PC-9 (cell line): Measurements from ENCODE around the gene PAK4. TPM values are rescaled to one million over a fixed set of nuclear protein-coding genes. Genes with fewer than 3 reads are reported as not detected.

ENCODE experiments used
- BruUV-seq: library from RNA; stranded (reverse); fragments of 400-500 nt; replicated peaks from 2 replicates; lab custom pipeline; 2021; lab: Mats Ljungman, UMichigan
- CTCF ChIA-PET: fragments of 300-600 bp; sonication (Branson Sonifier 250); formaldehyde crosslinking; loops from one replicate; lab custom pipeline; 2022; ENCODE audit warnings: antibody characterized with exemption; lab: Charles Lee
- POLR2A ChIA-PET: fragments of 300-600 bp; sonication (Branson Sonifier 250); formaldehyde crosslinking; loops from one replicate; lab custom pipeline; 2022; ENCODE audit warnings: antibody characterized with exemption; ENCODE audit not compliant: unreplicated experiment; lab: Charles Lee
- DNase-seq, 2 experiments: peaks; one replicate each; pipeline versions ENCODE4 v3.0.0 to v3.0.0-alpha.2; 2015 to 2022; ENCODE audit warnings: mixed read lengths in 1 of 2
- H2AFZ ChIP-seq: fragments of 200-600 bp; sonication (generic); 2 replicates; pipeline ENCODE4 v1.8.1; 2017; ENCODE audit warnings: antibody characterized with exemption
- H3F3A ChIP-seq: fragments of 200-600 bp; sonication (generic); 2 replicates; pipeline ENCODE4 v1.8.1; 2017; ENCODE audit warnings: antibody characterized with exemption, mild to moderate bottlenecking, low read depth; ENCODE audit not compliant: insufficient read depth
- H3K27ac ChIP-seq: fragments of 200-600 bp; sonication (generic); 2 replicates; pipeline ENCODE4 v1.6.1; 2016; ENCODE audit warnings: mixed run types
- H3K27me3 ChIP-seq: fragments of 200-600 bp; sonication (generic); 2 replicates; pipeline ENCODE4 v1.6.1; 2016; ENCODE audit warnings: low read depth, mixed run types; ENCODE audit not compliant: insufficient read depth
- H3K36me3 ChIP-seq: fragments of 200-600 bp; sonication (generic); 2 replicates; pipeline ENCODE4 v1.6.1; 2016; ENCODE audit warnings: low read depth, mixed run types
- H3K4me1 ChIP-seq: fragments of 200-600 bp; sonication (generic); replicated peaks from 2 replicates; pipeline ENCODE4 v1.6.1; 2016; ENCODE audit warnings: mixed run types; ENCODE audit not compliant: insufficient read depth
- H3K4me2 ChIP-seq: fragments of 200-600 bp; sonication (generic); 2 replicates; pipeline ENCODE4 v1.6.1; 2017; ENCODE audit warnings: mixed run types
- H3K4me3 ChIP-seq: fragments of 200-600 bp; sonication (generic); 2 replicates; pipeline ENCODE4 v1.6.1; 2016; ENCODE audit warnings: mixed run types
- H3K79me2 ChIP-seq: fragments of 200-600 bp; sonication (generic); 2 replicates; pipeline ENCODE4 v1.6.1; 2017; ENCODE audit warnings: low read depth, mixed run types
- H3K9me2 ChIP-seq: fragments of 200-600 bp; sonication (generic); 2 replicates; pipeline ENCODE4 v1.8.1; 2017; ENCODE audit warnings: mild to moderate bottlenecking; ENCODE audit not compliant: insufficient read depth
- H3K9me3 ChIP-seq: fragments of 200-600 bp; sonication (generic); 2 replicates; pipeline ENCODE4 v1.8.1; 2016; ENCODE audit warnings: low read depth; ENCODE audit not compliant: insufficient read depth
- H4K20me1 ChIP-seq: fragments of 200-600 bp; sonication (generic); 2 replicates; pipeline ENCODE4 v1.8.1; 2017; ENCODE audit not compliant: insufficient read depth
- EZH2 ChIP-seq: fragments of 200-600 bp; sonication (generic); IDR thresholded peaks from 2 replicates; pipeline ENCODE4 v1.8.0; 2017; ENCODE audit warnings: antibody characterized with exemption, low read depth
- intact Hi-C: fragments of 100-400 bp; cut with micrococcal nuclease; formaldehyde crosslinking; loops from one replicate; pipeline ENCODE4 v1.10.0; 2022; ENCODE audit not compliant: unreplicated experiment
- total RNA-seq: library from RNA; stranded (reverse); gene quantifications from 2 replicates; pipeline ENCODE4 v1.2.3, GENCODE V29; 2021
- TF ChIP-seq, protein P1 (sequence below): fragments of 200-600 bp; sonication (generic); conservative IDR thresholded peaks from 2 replicates; pipeline ENCODE4 v1.6.1; 2017; ENCODE audit warnings: mixed run types, antibody characterized with exemption, mild to moderate bottlenecking, moderate library complexity

Gene PAK4
- total RNA-seq, 1 experiment from 2014 or later = 77.8 TPM

DNA sequence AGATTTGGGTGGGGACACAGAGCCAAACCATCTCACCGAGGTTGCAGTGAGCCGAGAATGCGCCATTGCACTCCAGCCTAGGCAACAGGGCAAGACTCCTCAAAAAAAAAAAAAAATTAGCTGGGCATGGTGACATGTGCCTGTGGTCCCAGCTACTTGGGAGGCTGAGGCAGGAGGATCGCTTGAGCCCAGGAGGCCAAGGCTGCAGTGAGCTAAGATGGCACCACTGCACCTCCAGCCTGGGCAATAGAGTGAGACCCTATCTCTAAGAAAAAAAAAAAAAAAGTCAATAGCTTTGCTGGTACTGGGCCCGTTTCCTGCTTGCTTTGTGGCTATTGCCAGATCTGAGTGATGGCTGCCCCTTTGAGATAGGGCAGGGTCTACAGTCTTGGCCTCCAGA is 28.3 kb upstream of the PAK4 start:
- intact Hi-C loops = no loop called here
- no peak overlapping the region for H3K27ac ChIP-seq

DNA sequence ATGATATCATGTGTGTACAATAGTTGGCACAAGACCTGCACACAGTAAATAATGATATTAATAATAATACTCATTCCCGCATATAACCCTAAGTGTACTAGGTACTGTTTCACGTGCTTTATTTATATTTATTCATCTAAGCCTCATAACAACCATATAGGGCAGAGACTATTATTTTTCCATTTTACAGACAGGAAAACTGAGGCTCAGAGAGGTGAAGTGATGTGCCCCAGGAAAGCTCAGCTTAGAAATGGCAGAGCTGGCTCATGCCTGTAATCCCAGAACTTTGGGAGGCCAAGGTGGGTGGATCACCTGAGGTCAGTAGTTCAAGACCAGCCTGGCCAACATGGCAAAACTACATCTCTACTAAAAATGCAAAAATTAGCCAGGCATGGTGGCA is 27.9 kb upstream of the PAK4 start:
- POLR2A ChIA-PET = no interaction called here

More for the DNA sequence above, 28.3 kb upstream of the PAK4 start:
- H2AFZ ChIP-seq = no peak overlapping the region
- no peaks in the 10 kb centered on the region for H3K9me2 ChIP-seq
- no peak for DNase-seq
- ChIA-PET CTCF (interaction anchor here (0.5 kb wide), 1 partner anchor 435 kb away, joined by 3 read pairs; the partner anchor contains the start of gene EID2B), POLR2A (no interaction called here)
- no peaks in the 10 kb centered on the region for H4K20me1 ChIP-seq
- no peaks in the 10 kb centered on the region for H3K79me2 ChIP-seq
- H3K27me3 ChIP-seq = no peaks in the 10 kb centered on the region
- H3K4me1 ChIP-seq = no peaks in the 10 kb centered on the region
- no peaks in the 10 kb centered on the region for H3F3A ChIP-seq
- H3K36me3 ChIP-seq = no peaks in the 10 kb centered on the region
- TF ChIP-seq EZH2 = no peak
- TF ChIP-seq, protein P1, sequence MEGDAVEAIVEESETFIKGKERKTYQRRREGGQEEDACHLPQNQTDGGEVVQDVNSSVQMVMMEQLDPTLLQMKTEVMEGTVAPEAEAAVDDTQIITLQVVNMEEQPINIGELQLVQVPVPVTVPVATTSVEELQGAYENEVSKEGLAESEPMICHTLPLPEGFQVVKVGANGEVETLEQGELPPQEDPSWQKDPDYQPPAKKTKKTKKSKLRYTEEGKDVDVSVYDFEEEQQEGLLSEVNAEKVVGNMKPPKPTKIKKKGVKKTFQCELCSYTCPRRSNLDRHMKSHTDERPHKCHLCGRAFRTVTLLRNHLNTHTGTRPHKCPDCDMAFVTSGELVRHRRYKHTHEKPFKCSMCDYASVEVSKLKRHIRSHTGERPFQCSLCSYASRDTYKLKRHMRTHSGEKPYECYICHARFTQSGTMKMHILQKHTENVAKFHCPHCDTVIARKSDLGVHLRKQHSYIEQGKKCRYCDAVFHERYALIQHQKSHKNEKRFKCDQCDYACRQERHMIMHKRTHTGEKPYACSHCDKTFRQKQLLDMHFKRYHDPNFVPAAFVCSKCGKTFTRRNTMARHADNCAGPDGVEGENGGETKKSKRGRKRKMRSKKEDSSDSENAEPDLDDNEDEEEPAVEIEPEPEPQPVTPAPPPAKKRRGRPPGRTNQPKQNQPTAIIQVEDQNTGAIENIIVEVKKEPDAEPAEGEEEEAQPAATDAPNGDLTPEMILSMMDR = no peak
- no peak overlapping the region for H3K4me3 ChIP-seq
- BruUV-seq = no TSS peak
- no peaks in the 10 kb centered on the region for H3K9me3 ChIP-seq
- H3K4me2 ChIP-seq = no peak overlapping the region

DNA sequence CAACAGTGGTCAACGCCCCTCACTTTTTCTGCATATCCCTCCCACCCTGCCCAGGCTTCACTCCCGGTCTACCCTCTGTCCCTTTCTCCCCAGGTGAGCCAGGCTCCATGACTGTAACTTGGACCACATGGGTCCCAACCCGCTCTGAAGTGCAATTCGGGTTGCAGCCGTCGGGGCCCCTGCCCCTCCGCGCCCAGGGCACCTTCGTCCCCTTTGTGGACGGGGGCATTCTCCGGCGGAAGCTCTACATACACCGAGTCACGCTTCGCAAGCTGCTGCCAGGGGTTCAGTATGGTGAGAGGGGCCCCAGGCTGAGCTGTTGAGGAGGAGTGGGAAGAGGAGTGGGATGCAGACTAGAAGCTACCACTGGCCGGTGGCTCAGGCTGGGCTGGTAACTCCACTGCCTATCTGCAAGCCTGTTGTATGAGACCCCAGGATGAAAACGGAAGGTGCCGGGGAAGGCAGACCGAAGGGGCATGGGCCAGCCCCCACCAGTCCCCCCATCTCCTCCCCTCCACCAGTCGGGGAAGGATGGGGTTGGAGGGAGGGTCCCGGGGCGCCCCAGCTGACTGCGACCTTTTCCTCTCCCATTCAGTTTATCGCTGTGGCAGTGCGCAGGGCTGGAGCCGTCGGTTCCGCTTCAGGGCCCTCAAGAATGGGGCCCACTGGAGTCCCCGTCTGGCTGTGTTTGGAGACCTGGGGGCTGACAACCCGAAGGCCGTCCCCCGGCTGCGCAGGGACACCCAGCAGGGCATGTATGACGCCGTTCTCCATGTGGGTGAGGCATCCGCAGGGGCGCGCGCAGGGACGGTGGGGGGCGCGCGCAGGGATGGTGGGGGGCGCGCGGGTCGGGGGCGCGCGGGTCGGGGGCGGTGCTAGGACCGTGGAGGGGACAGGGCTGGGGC is 27.0 kb upstream of the PAK4 start:
- Histone ChIP-seq H3F3A (no peaks in the 10 kb centered on the region), H3K4me1 (no peaks in the 10 kb centered on the region), H3K27me3 (no peaks in the 10 kb centered on the region), H4K20me1 (no peaks in the 10 kb centered on the region), H3K27ac (no peak overlapping the region), H3K4me2 (no peak overlapping the region), H2AFZ (no peak overlapping the region), H3K4me3 (no peak overlapping the region), H3K79me2 (no peaks in the 10 kb centered on the region), H3K9me3 (no peaks in the 10 kb centered on the region), H3K9me2 (no peaks in the 10 kb centered on the region), H3K36me3 (no peaks in the 10 kb centered on the region)
- DNase-seq = no peak
- CTCF ChIA-PET = no interaction called here
- BruUV-seq = no TSS peak
- TF ChIP-seq, protein P1 = no peak
- no peak for TF ChIP-seq EZH2
- intact Hi-C loops = no loop called here
- POLR2A ChIA-PET = no interaction called here

More for the DNA sequence above, 27.9 kb upstream of the PAK4 start:
- no peak overlapping the region for H3K4me3 ChIP-seq
- H2AFZ ChIP-seq = no peak overlapping the region
- no peaks in the 10 kb centered on the region for H3K9me2 ChIP-seq
- no peaks in the 10 kb centered on the region for H3K79me2 ChIP-seq
- no peaks in the 10 kb centered on the region for H3F3A ChIP-seq
- no peaks in the 10 kb centered on the region for H3K36me3 ChIP-seq
- no peak for TF ChIP-seq EZH2
- TF ChIP-seq, protein P1 = no peak
- H3K4me1 ChIP-seq = no peaks in the 10 kb centered on the region
- no TSS peak for BruUV-seq
- no peaks in the 10 kb centered on the region for H3K27me3 ChIP-seq
- CTCF ChIA-PET = interaction anchor here (0.5 kb wide), 1 partner anchor 435 kb away, joined by 3 read pairs; the partner anchor contains the start of gene EID2B
- intact Hi-C loops = no loop called here
- no peak for DNase-seq
- no peaks in the 10 kb centered on the region for H4K20me1 ChIP-seq
- H3K9me3 ChIP-seq = no peaks in the 10 kb centered on the region
- no peak overlapping the region for H3K4me2 ChIP-seq
- H3K27ac ChIP-seq = no peak overlapping the region
